Hepatocyte (in vitro differentiated cells): ENCODE data around the gene BDKRB1.

Source experiments
- EZH2 ChIP-seq: fragments of 200-600 bp; sonication (generic); IDR thresholded peaks from 2 replicates; pipeline ENCODE4 v1.6.1; 2016; ENCODE audit warnings: antibody characterized with exemption, mild to moderate bottlenecking, borderline replicate concordance
- EZH2phosphoT487 ChIP-seq: fragments of 200-600 bp; sonication (generic); IDR thresholded peaks from one replicate; pipeline ENCODE4 v1.6.1; 2018; ENCODE audit warnings: antibody characterized with exemption, mild to moderate bottlenecking, low read depth, moderate library complexity; ENCODE audit not compliant: unreplicated experiment, severe bottlenecking
- TF ChIP-seq, protein P1 (sequence below): fragments of 200-600 bp; sonication (generic); IDR thresholded peaks from 2 replicates; pipeline ENCODE4 v1.5.1; 2016; ENCODE audit warnings: antibody characterized with exemption, mild to moderate bottlenecking; ENCODE audit not compliant: poor library complexity

DNA sequence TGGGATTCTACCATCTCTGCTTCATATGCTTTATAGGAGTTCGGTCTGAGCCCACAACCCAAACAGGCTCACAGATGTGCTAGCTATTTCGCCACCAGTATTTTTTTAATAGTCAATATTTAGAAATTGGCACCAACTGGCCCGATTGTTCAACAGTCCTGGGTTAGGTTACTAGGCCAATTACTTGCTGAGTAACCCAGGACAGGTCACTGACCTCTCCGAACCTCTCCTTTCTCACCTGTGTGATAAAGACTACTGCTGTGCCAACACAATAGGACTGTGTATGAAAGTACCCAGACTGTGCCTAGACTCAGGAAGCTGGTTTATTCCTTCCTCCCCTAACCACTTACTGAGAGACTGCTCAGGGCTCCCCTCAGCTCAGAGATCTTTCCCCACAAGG lies 43.1 kb upstream of the BDKRB1 start:
- TF ChIP-seq EZH2 (no peak), EZH2phosphoT487 (no peak)
- TF ChIP-seq, protein P1, sequence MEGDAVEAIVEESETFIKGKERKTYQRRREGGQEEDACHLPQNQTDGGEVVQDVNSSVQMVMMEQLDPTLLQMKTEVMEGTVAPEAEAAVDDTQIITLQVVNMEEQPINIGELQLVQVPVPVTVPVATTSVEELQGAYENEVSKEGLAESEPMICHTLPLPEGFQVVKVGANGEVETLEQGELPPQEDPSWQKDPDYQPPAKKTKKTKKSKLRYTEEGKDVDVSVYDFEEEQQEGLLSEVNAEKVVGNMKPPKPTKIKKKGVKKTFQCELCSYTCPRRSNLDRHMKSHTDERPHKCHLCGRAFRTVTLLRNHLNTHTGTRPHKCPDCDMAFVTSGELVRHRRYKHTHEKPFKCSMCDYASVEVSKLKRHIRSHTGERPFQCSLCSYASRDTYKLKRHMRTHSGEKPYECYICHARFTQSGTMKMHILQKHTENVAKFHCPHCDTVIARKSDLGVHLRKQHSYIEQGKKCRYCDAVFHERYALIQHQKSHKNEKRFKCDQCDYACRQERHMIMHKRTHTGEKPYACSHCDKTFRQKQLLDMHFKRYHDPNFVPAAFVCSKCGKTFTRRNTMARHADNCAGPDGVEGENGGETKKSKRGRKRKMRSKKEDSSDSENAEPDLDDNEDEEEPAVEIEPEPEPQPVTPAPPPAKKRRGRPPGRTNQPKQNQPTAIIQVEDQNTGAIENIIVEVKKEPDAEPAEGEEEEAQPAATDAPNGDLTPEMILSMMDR, result no peak
